H9 (cell line): ENCODE results near the gene CAPN6. TPM values are rescaled to one million over a fixed set of nuclear protein-coding genes. Genes with fewer than 3 reads are reported as not detected.

Source experiments
- DNase-seq: peaks from one replicate; pipeline ENCODE4 v3.0.0-alpha.2; 2017
- H2AFZ ChIP-seq: one replicate; pipeline ENCODE4 v1.6.1; 2013; ENCODE audit warnings: mild to moderate bottlenecking, low read length, control low read depth, moderate library complexity
- H2AK5ac ChIP-seq: 2 replicates; pipeline ENCODE4 v1.6.1; 2013; ENCODE audit warnings: low read length, control low read depth, mixed read lengths; ENCODE audit not compliant: insufficient read length
- H2BK120ac ChIP-seq: one replicate; pipeline ENCODE4 v1.6.1; 2013; ENCODE audit warnings: low read depth, mild to moderate bottlenecking, low read length, control low read depth, inconsistent platforms; ENCODE audit not compliant: poor library complexity, severe bottlenecking
- H2BK12ac ChIP-seq: 2 replicates; pipeline ENCODE4 v1.6.1; 2013; ENCODE audit warnings: low read length, control low read depth, mixed read lengths, low read depth; ENCODE audit not compliant: insufficient read length
- H2BK15ac ChIP-seq: 2 replicates; pipeline ENCODE4 v1.6.1; 2013; ENCODE audit warnings: low read depth, low read length, control low read depth
- H2BK20ac ChIP-seq: one replicate; pipeline ENCODE4 v1.6.1; 2013; ENCODE audit warnings: low read depth, mild to moderate bottlenecking, low read length, control low read depth, inconsistent platforms; ENCODE audit not compliant: poor library complexity, severe bottlenecking
- H2BK5ac ChIP-seq: 2 replicates; pipeline ENCODE4 v1.6.1; 2013; ENCODE audit warnings: low read length, control low read depth, mixed read lengths; ENCODE audit not compliant: insufficient read length
- H3K14ac ChIP-seq: 2 replicates; pipeline ENCODE4 v1.6.1; 2013; ENCODE audit warnings: low read length, control low read depth; ENCODE audit not compliant: insufficient read depth
- H3K18ac ChIP-seq: 2 replicates; pipeline ENCODE4 v1.6.1; 2013; ENCODE audit warnings: low read depth, mild to moderate bottlenecking, mixed read lengths, low read length, control low read depth; ENCODE audit not compliant: insufficient read length
- H3K23ac ChIP-seq: 2 replicates; pipeline ENCODE4 v1.6.1; 2013; ENCODE audit warnings: low read length, control low read depth, mixed read lengths, low read depth; ENCODE audit not compliant: insufficient read length
- H3K23me2 ChIP-seq: 2 replicates; pipeline ENCODE4 v1.6.1; 2013; ENCODE audit warnings: low read depth, mild to moderate bottlenecking, mixed read lengths, low read length, control low read depth; ENCODE audit not compliant: insufficient read length, poor library complexity, severe bottlenecking
- H3K27ac ChIP-seq: 2 replicates; pipeline ENCODE4 v1.5.1; 2013; ENCODE audit warnings: low read length, control low read depth, mixed read lengths, low read depth; ENCODE audit not compliant: insufficient read length
- H3K27me3 ChIP-seq: 2 replicates; pipeline ENCODE4 v1.6.1; 2013; ENCODE audit warnings: low read length, control low read depth, inconsistent platforms; ENCODE audit not compliant: insufficient read depth
- H3K4ac ChIP-seq: 2 replicates; pipeline ENCODE4 v1.6.1; 2013; ENCODE audit warnings: low read depth, mild to moderate bottlenecking, control low read depth, inconsistent platforms, low read length, moderate library complexity
- H3K4me1 ChIP-seq: 2 replicates; pipeline ENCODE4 v1.6.1; 2013; ENCODE audit warnings: low read length, control low read depth, inconsistent platforms; ENCODE audit not compliant: insufficient read depth
- H3K4me2 ChIP-seq: 2 replicates; pipeline ENCODE4 v1.6.1; 2013; ENCODE audit warnings: low read length, control low read depth, mixed read lengths; ENCODE audit not compliant: insufficient read length, insufficient read depth
- H3K56ac ChIP-seq: 2 replicates; pipeline ENCODE4 v1.6.1; 2013; ENCODE audit warnings: low read depth, mild to moderate bottlenecking, mixed read lengths, low read length, control low read depth; ENCODE audit not compliant: insufficient read length
- H3K79me1 ChIP-seq: 2 replicates; pipeline ENCODE4 v1.6.1; 2013; ENCODE audit warnings: low read depth, mild to moderate bottlenecking, moderate library complexity, low read length, control low read depth, inconsistent platforms; ENCODE audit not compliant: insufficient read depth, poor library complexity, severe bottlenecking
- H3K79me2 ChIP-seq: 2 replicates; pipeline ENCODE4 v1.6.1; 2013; ENCODE audit warnings: low read length, control low read depth, inconsistent platforms; ENCODE audit not compliant: insufficient read depth
- H3K9ac ChIP-seq: 2 replicates; pipeline ENCODE4 v1.6.1; 2013; ENCODE audit warnings: low read length, control low read depth, mixed read lengths; ENCODE audit not compliant: insufficient read length; ENCODE audit errors: extremely low read depth
- H3K9me3 ChIP-seq: one replicate; pipeline ENCODE4 v1.6.1; 2013; ENCODE audit warnings: low read depth, low read length, inconsistent platforms; ENCODE audit not compliant: control insufficient read depth
- H3T11ph ChIP-seq: one replicate; pipeline ENCODE4 v1.6.1; 2013; ENCODE audit warnings: mild to moderate bottlenecking, low read length, control low read depth, inconsistent platforms
- H4K20me1 ChIP-seq: one replicate; pipeline ENCODE4 v1.6.1; 2013; ENCODE audit not compliant: control insufficient read depth, insufficient read length, insufficient read depth
- H4K5ac ChIP-seq: 2 replicates; pipeline ENCODE4 v1.6.1; 2013; ENCODE audit warnings: low read depth, mild to moderate bottlenecking, mixed read lengths, low read length, control low read depth; ENCODE audit not compliant: insufficient read length
- H4K8ac ChIP-seq: replicated peaks from 2 replicates; pipeline ENCODE4 v1.6.1; 2013; ENCODE audit warnings: low read length, control low read depth, mixed read lengths, low read depth; ENCODE audit not compliant: insufficient read length
- H4K91ac ChIP-seq: 2 replicates; pipeline ENCODE4 v1.6.1; 2013; ENCODE audit warnings: low read depth, mild to moderate bottlenecking, moderate library complexity, mixed read lengths, low read length, control low read depth; ENCODE audit not compliant: insufficient read length
- H3K27ac Mint-ChIP-seq, 3 experiments: 2 replicates in 2 of 3; 3 replicates in 1 of 3; pipeline ENCODE4 v1.8.0; 2020 to 2021; ENCODE audit warnings: mixed read lengths in 3 of 3, mild to moderate bottlenecking in 1 of 3, moderate library complexity in 1 of 3
- H3K27me3 Mint-ChIP-seq: 2 replicates; pipeline ENCODE4 v1.8.0; 2021; ENCODE audit warnings: low read depth, mild to moderate bottlenecking, moderate library complexity, mixed read lengths
- H3K36me3 Mint-ChIP-seq, 3 experiments: 2 replicates in 2 of 3; 3 replicates in 1 of 3; pipeline ENCODE4 v1.8.0; 2020 to 2021; ENCODE audit warnings: low read depth in 3 of 3, mixed read lengths in 3 of 3; ENCODE audit not compliant: insufficient read depth in 1 of 3
- H3K4me1 Mint-ChIP-seq, 2 experiments: 2 replicates each; pipeline ENCODE4 v1.8.0; 2020; ENCODE audit warnings: mixed read lengths in 2 of 2
- H3K4me3 Mint-ChIP-seq, 2 experiments: 2 replicates in 1 of 2; 3 replicates in 1 of 2; pipeline ENCODE4 v1.8.0; 2020 to 2021; ENCODE audit warnings: mild to moderate bottlenecking in 2 of 2, mixed read lengths in 2 of 2, moderate library complexity in 1 of 2
- H3K9me3 Mint-ChIP-seq, 2 experiments: 2 replicates in 1 of 2; 3 replicates in 1 of 2; pipeline ENCODE4 v1.8.0; 2020; ENCODE audit warnings: mild to moderate bottlenecking in 2 of 2, mixed read lengths in 2 of 2, moderate library complexity in 1 of 2
- CTCF ChIP-seq: fragments of 200-600 bp; sonication (generic); conservative IDR thresholded peaks from 3 replicates; pipeline ENCODE4 v1.8.0; 2021; ENCODE audit warnings: antibody characterized with exemption, mild to moderate bottlenecking
- WGBS: extraction: QIAGEN DNeasy Blood & Tissue Kit; methylation state at CpG from one replicate; pipeline ENCODE4 v1.1.7; 2013; ENCODE audit warnings: missing lambda C conversion rate, low lambda C conversion rate, mixed read lengths; ENCODE audit not compliant: insufficient read length; ENCODE audit errors: extremely low coverage; 5-methylcytosine and 5-hydroxymethylcytosine counted together
- total RNA-seq: library from RNA; stranded (reverse); gene quantifications from 2 replicates; pipeline ENCODE4 v1.2.1, GENCODE V29; 2021

The CAPN6 gene
- total RNA-seq, 1 experiment from 2014 or later = 7.2 TPM

GRCh38 chrX:111282991-111283390, 12.7 kb upstream of the CAPN6 start:
- Histone ChIP-seq H2AFZ (no peak overlapping the region), H4K5ac (no peak overlapping the region), H2BK15ac (no peak overlapping the region), H3K4ac (no peak overlapping the region), H2BK120ac (no peak overlapping the region), H3K4me2 (no peak overlapping the region), H4K91ac (no peak overlapping the region), H2BK5ac (no peak overlapping the region), H2BK20ac (no peak overlapping the region), H3K56ac (no peak overlapping the region), H3K4me1 (no peaks in the 10 kb centered on the region), H4K20me1 (no peaks in the 10 kb centered on the region), H3K9ac (no peak overlapping the region), H3K9me3 (no peaks in the 10 kb centered on the region), H2AK5ac (no peak overlapping the region), H4K8ac (no peak overlapping the region), H3K79me1 (no peaks in the 10 kb centered on the region), H3T11ph (no peak overlapping the region), H3K14ac (no peak overlapping the region; the same call in 1 of the 2 replicates), H3K79me2 (no peaks in the 10 kb centered on the region), H3K27ac (no peak overlapping the region), H3K18ac (no peak overlapping the region), H3K27me3 (no peaks in the 10 kb centered on the region; the same call in 1 of the 2 replicates), H2BK12ac (no peak overlapping the region), H3K23ac (no peak overlapping the region), H3K23me2 (no peaks in the 10 kb centered on the region)
- no CpG with 5 or more reads among the region's 1 CpG for WGBS
- no peak overlapping the region for H3K4me3 Mint-ChIP-seq
- peaks cover 5% of the 10 kb centered on the region for H3K27me3 Mint-ChIP-seq
- H3K27ac Mint-ChIP-seq = no peak overlapping the region
- no peak for DNase-seq
- no peaks in the 10 kb centered on the region for H3K36me3 Mint-ChIP-seq
- no peaks in the 10 kb centered on the region for H3K4me1 Mint-ChIP-seq
- no peak for TF ChIP-seq CTCF
- H3K9me3 Mint-ChIP-seq = no peaks in the 10 kb centered on the region
